ENCODE data around the gene ALKBH5.

- TF ChIP-seq POLR2A (IDR thresholded peaks at IDR 0.05; ENCODE audit: low read length) (no peak), CTCF (IDR thresholded peaks at IDR 0.05) (no peak), EHF (CRISPR knock-in tag; IDR thresholded peaks at IDR 0.05) (no peak), ZNF302 (CRISPR knock-in tag; IDR thresholded peaks at IDR 0.05) (no peak), MAX (IDR thresholded peaks at IDR 0.05) (no peak)
These were observed 3.8 kb upstream of the ALKBH5 start for GRCh38 chr17:18179804-18180203.
